ENCODE measurements around the gene CEP112.

DNA sequence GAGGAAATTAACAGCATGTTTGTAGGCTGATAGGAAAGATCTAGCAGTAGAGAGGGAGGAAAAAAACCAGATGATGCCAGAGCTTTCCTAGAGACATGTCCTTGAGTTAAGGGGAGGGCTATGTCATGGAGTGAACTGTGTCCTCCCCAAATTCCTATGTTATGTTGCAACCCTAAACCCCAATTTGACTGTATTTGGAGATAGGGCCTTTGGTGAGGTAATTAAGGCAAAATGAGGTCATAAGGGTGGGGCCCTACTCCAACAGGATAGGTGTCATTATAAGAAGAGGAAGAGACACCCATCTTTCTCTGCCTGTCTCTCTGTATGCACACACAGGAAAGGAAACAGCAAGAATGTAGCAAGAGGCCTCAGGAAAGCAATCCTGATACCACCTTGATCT, 435.2 kb downstream of the CEP112 start:
- TF ChIP-seq, protein P1, sequence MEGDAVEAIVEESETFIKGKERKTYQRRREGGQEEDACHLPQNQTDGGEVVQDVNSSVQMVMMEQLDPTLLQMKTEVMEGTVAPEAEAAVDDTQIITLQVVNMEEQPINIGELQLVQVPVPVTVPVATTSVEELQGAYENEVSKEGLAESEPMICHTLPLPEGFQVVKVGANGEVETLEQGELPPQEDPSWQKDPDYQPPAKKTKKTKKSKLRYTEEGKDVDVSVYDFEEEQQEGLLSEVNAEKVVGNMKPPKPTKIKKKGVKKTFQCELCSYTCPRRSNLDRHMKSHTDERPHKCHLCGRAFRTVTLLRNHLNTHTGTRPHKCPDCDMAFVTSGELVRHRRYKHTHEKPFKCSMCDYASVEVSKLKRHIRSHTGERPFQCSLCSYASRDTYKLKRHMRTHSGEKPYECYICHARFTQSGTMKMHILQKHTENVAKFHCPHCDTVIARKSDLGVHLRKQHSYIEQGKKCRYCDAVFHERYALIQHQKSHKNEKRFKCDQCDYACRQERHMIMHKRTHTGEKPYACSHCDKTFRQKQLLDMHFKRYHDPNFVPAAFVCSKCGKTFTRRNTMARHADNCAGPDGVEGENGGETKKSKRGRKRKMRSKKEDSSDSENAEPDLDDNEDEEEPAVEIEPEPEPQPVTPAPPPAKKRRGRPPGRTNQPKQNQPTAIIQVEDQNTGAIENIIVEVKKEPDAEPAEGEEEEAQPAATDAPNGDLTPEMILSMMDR (IDR thresholded peaks at IDR 0.05; ENCODE audit: low read depth, low read length, missing input control): no peak
- TF ChIP-seq RAD21 (IDR thresholded peaks at IDR 0.05) (no peak), RXRA (IDR thresholded peaks at IDR 0.05) (no peak)

Data from liver (tissue), 3 donors.